GM13977 (cell line): ENCODE results near the gene LRRC10.

Experiments
- DNase-seq: peaks from one replicate; pipeline ENCODE4 v3.0.0; 2012; ENCODE audit warnings: low spot score
- in situ Hi-C: fragments of 300-500 bp; cut with MboI; formaldehyde crosslinking; loops from one replicate; pipeline ENCODE4 v1.12.0; 2022; ENCODE audit warnings: low sequenced_read_pairs, low pct_unique_long_range_greater_than_20kb, mixed read lengths, inconsistent platforms; ENCODE audit not compliant: unreplicated experiment
- TF ChIP-seq, protein P1 (sequence below): IDR thresholded peaks from 2 replicates; pipeline ENCODE4 v1.5.1; 2012; ENCODE audit warnings: mild to moderate bottlenecking, control low read depth; ENCODE audit not compliant: insufficient read depth; ENCODE audit errors: extremely low read depth, missing control alignments

The LRRC10 gene

GRCh38 chr12:69566603-69567002 lies 44.1 kb downstream of the LRRC10 start:
- in situ Hi-C loops: no loop called here
- TF ChIP-seq, protein P1, sequence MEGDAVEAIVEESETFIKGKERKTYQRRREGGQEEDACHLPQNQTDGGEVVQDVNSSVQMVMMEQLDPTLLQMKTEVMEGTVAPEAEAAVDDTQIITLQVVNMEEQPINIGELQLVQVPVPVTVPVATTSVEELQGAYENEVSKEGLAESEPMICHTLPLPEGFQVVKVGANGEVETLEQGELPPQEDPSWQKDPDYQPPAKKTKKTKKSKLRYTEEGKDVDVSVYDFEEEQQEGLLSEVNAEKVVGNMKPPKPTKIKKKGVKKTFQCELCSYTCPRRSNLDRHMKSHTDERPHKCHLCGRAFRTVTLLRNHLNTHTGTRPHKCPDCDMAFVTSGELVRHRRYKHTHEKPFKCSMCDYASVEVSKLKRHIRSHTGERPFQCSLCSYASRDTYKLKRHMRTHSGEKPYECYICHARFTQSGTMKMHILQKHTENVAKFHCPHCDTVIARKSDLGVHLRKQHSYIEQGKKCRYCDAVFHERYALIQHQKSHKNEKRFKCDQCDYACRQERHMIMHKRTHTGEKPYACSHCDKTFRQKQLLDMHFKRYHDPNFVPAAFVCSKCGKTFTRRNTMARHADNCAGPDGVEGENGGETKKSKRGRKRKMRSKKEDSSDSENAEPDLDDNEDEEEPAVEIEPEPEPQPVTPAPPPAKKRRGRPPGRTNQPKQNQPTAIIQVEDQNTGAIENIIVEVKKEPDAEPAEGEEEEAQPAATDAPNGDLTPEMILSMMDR: no peak

DNA sequence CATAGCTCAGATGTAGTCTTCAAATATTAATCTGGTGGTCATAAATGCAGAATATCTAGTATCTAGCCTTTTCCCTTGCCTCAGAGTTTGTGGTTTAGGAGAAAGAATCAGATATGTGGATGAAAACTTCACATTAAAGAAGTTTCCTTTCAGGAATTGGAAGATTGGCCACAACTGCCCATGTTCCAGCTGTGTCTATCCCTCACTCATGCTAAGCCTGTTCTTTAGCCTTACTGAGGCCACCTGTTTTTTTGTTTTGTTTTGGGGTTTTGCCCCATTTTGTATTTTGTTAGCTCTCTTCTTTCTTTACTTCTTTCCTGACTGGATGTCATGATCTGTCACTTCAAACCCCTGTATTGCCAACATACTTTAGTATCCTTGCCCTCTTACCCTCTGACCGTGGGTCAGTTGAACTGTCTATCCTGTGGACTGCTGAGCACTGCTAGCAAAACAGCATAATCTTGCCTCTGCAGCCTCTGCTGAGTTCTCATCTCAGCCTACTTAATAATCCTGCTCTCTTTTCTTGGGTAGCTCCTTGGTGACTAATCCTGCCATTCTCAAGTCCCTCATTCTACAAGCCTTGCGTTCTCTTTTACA lies 47.4 kb downstream of the LRRC10 start:
- DNase-seq: no peak
- TF ChIP-seq, protein P1: no peak
- in situ Hi-C loops: no loop called here

More at GRCh38 chr12:69566603-69567002, 44.1 kb downstream of the LRRC10 start:
- no peak for DNase-seq
